HepG2 (cell line): ENCODE data around the gene ADGRD1. TPM values are rescaled to one million over a fixed set of nuclear protein-coding genes. Genes with fewer than 3 reads are reported as not detected.

Experiments used
- ATAC-seq: fragments of 200-7000 bp; cut with Tn5 transposase; 3 replicates; pipeline ENCODE4 v1.9.1; 2020; ENCODE audit warnings: mild to moderate bottlenecking, moderate library complexity
- BruUV-seq: library from RNA; stranded (reverse); fragments of 400-500 nt; replicated peaks from 2 replicates; lab custom pipeline; 2021; lab: Mats Ljungman, UMichigan
- CTCF ChIA-PET: fragments of 300-600 bp; formaldehyde crosslinking; extraction: SDS; loops from one replicate; lab custom pipeline; 2021; ENCODE audit warnings: low total read pairs, inconsistent platforms, low intra/inter-chr PET ratio; lab: Yijun Ruan, JAX
- POLR2A ChIA-PET: fragments of 350-600 bp; sonication (Branson Sonifier 250); formaldehyde crosslinking; loops from one replicate; lab custom pipeline; 2020; ENCODE audit warnings: antibody characterized with exemption, inconsistent platforms; lab: Yijun Ruan, JAX
- DNase-seq: peaks from one replicate; pipeline ENCODE4 v3.0.0-alpha.2; 2015; ENCODE audit warnings: low spot score
- FAIRE-seq: peaks from 3 replicates; lab custom pipeline; 2011; peaks lifted over from hg19 to GRCh38; lab: Jason Lieb, UNC
- H2AFZ ChIP-seq: one replicate; pipeline ENCODE4 v1.6.1; 2011; ENCODE audit warnings: low read length, inconsistent platforms
- H3K27ac ChIP-seq: fragments of 300-600 bp; 3 replicates; pipeline ENCODE4 v1.8.0; 2011; ENCODE audit warnings: mixed run types, mild to moderate bottlenecking, mixed read lengths, low read length, inconsistent platforms; ENCODE audit not compliant: insufficient read depth; ENCODE audit errors: extremely low read length
- H3K27me3 ChIP-seq, 2 experiments: fragments of 200-600 bp in 1 of 2; 2 replicates in 1 of 2; 3 replicates in 1 of 2; pipeline versions ENCODE4 v1.6.0 to v1.8.0; 2011; ENCODE audit warnings: low read length in 2 of 2, mild to moderate bottlenecking in 2 of 2, moderate library complexity in 2 of 2, inconsistent platforms in 1 of 2; ENCODE audit not compliant: insufficient read depth in 2 of 2, control insufficient read depth in 1 of 2
- H3K36me3 ChIP-seq, 2 experiments: fragments of 200-600 bp in 1 of 2; replicated peaks in 1 of 2; 2 replicates in 1 of 2; 3 replicates in 1 of 2; pipeline versions ENCODE4 v1.5.1 to v1.8.0; 2011; ENCODE audit warnings: low read length in 2 of 2, inconsistent platforms in 1 of 2; ENCODE audit not compliant: insufficient read depth in 2 of 2, control insufficient read depth in 1 of 2
- H3K4me1 ChIP-seq: 2 replicates; pipeline ENCODE4 v1.5.1; 2012; ENCODE audit warnings: low read length, inconsistent platforms; ENCODE audit not compliant: insufficient read depth
- H3K4me2 ChIP-seq: 2 replicates; pipeline ENCODE4 v1.6.0; 2011; ENCODE audit warnings: low read depth, low read length, inconsistent platforms
- H3K4me3 ChIP-seq, 3 experiments: fragments of 200-600 bp in 1 of 3; sonication (generic), shearing (Covaris generic) in 1 of 3; replicated peaks in 1 of 3; 2 replicates each; pipeline ENCODE4 v1.5.1; 2011 to 2016; ENCODE audit warnings: low read length in 3 of 3, inconsistent platforms in 2 of 3, low read depth in 2 of 3, mild to moderate bottlenecking in 2 of 3, control low read depth in 1 of 3, mixed read lengths in 1 of 3; ENCODE audit not compliant: insufficient read depth in 1 of 3
- H3K79me2 ChIP-seq: one replicate; pipeline ENCODE4 v1.6.1; 2011; ENCODE audit warnings: low read length, inconsistent platforms; ENCODE audit not compliant: insufficient read depth
- H3K9ac ChIP-seq: 2 replicates; pipeline ENCODE4 v1.6.0; 2011; ENCODE audit warnings: mild to moderate bottlenecking, low read depth, low read length, inconsistent platforms; ENCODE audit not compliant: insufficient read depth
- H3K9me3 ChIP-seq: 2 replicates; pipeline ENCODE4 v1.5.1; 2012; ENCODE audit warnings: mild to moderate bottlenecking, low read length
- H4K20me1 ChIP-seq: 2 replicates; pipeline ENCODE4 v1.6.0; 2011; ENCODE audit warnings: inconsistent platforms, mild to moderate bottlenecking, low read length, moderate library complexity; ENCODE audit not compliant: insufficient read depth
- BRD4 ChIP-seq: sonication (generic); formaldehyde crosslinking; IDR thresholded peaks from 2 replicates; pipeline ENCODE4 v1.4.0; 2020; ENCODE audit warnings: missing genetic modification reagents
- FOXO1 ChIP-seq: sonication (generic); formaldehyde crosslinking; IDR thresholded peaks from 2 replicates; pipeline ENCODE4 v1.4.0; 2020; ENCODE audit warnings: missing genetic modification reagents
- HDAC1 ChIP-seq: sonication (generic); formaldehyde crosslinking; IDR thresholded peaks from 2 replicates; pipeline ENCODE4 v1.5.1; 2020; ENCODE audit warnings: mild to moderate bottlenecking, missing genetic modification reagents
- HDAC2 ChIP-seq: sonication (generic); formaldehyde crosslinking; IDR thresholded peaks from 2 replicates; pipeline ENCODE4 v1.4.0; 2020; ENCODE audit warnings: missing genetic modification reagents
- HHEX ChIP-seq: IDR thresholded peaks from 2 replicates; pipeline ENCODE4 v1.6.1; 2016; ENCODE audit warnings: control low read depth
- HMG20B ChIP-seq: conservative IDR thresholded peaks from 2 replicates; pipeline ENCODE4 v1.6.1; 2016; ENCODE audit warnings: missing genetic modification reagents, missing compliant biosample characterization
- NFE2L1 ChIP-seq: sonication (generic); formaldehyde crosslinking; IDR thresholded peaks from 2 replicates; pipeline ENCODE4 v1.4.0; 2020; ENCODE audit warnings: missing genetic modification reagents, mild to moderate bottlenecking, borderline replicate concordance
- ZFX ChIP-seq: sonication (generic); formaldehyde crosslinking; IDR thresholded peaks from 2 replicates; pipeline ENCODE4 v1.4.0; 2020; ENCODE audit warnings: mild to moderate bottlenecking, low read depth, missing genetic modification reagents, moderate library complexity
- ZNF251 ChIP-seq: sonication (generic); formaldehyde crosslinking; IDR thresholded peaks from 2 replicates; pipeline ENCODE4 v1.9.0; 2021; ENCODE audit warnings: mild to moderate bottlenecking, missing genetic modification reagents
- ZNF337 ChIP-seq: sonication (generic); formaldehyde crosslinking; IDR thresholded peaks from 2 replicates; pipeline ENCODE4 v1.5.1; 2020; ENCODE audit warnings: missing genetic modification reagents, low read depth, mild to moderate bottlenecking, borderline replicate concordance
- ZNF557 ChIP-seq: sonication (generic); formaldehyde crosslinking; IDR thresholded peaks from 2 replicates; pipeline ENCODE4 v1.4.0; 2020; ENCODE audit warnings: missing genetic modification reagents
- ZNF720 ChIP-seq: sonication (generic); formaldehyde crosslinking; IDR thresholded peaks from 2 replicates; pipeline ENCODE4 v1.4.0; 2020; ENCODE audit warnings: missing genetic modification reagents
- ZNF724P ChIP-seq: sonication (generic); formaldehyde crosslinking; IDR thresholded peaks from 2 replicates; pipeline ENCODE4 v1.8.0; 2022; ENCODE audit warnings: missing genetic modification reagents, borderline replicate concordance
- ZNF776 ChIP-seq: sonication (generic); formaldehyde crosslinking; IDR thresholded peaks from 2 replicates; pipeline ENCODE4 v1.4.0; 2020; ENCODE audit warnings: mild to moderate bottlenecking, missing genetic modification reagents
- ZNF83 ChIP-seq: sonication (generic); formaldehyde crosslinking; IDR thresholded peaks from 2 replicates; pipeline ENCODE4 v1.4.0; 2020; ENCODE audit warnings: missing genetic modification reagents, mild to moderate bottlenecking, borderline replicate concordance
- WGBS: methylation state at CpG from one replicate; pipeline ENCODE4 v1.1.6; 2017; ENCODE audit warnings: low lambda C conversion rate; 5-methylcytosine and 5-hydroxymethylcytosine counted together
- in situ Hi-C: cut with HindIII; loops from 2 replicates; pipeline ENCODE4 v1.10.0; 2017; ENCODE audit warnings: low pct_unique_long_range_greater_than_20kb; ENCODE audit not compliant: extremely low pct_ligation_motif_present
- intact Hi-C: fragments of 100-400 bp; cut with micrococcal nuclease; formaldehyde crosslinking; loops from one replicate; pipeline ENCODE4 v1.10.0; 2022; ENCODE audit not compliant: unreplicated experiment
- polyA plus RNA-seq, 8 experiments: library from polyadenylated mRNA; depleted of rRNA in 3 of 8; stranded (reverse) in 7 of 8; unstranded in 1 of 8; fragments of >200 nt; fragmentation: Illumina TruSeq in 4 of 8; extraction: Trizol in 4 of 8; gene quantifications; 2 replicates each; pipeline versions ENCODE4 v1.2.1 to v1.2.3, GENCODE V29; 2011 to 2016; ENCODE audit warnings: low read depth in 4 of 8, missing spikeins in 1 of 8, mixed read lengths in 1 of 8; ENCODE audit not compliant: insufficient read depth in 1 of 8
- total RNA-seq, 5 experiments: library from RNA; depleted of rRNA; stranded (reverse); fragments of >200 nt; fragmentation: Illumina TruSeq; extraction: Trizol; gene quantifications; 2 replicates each; pipeline ENCODE4 v1.2.3, GENCODE V29; 2016; ENCODE audit warnings: low read depth in 1 of 5
- TF ChIP-seq, protein P1 (sequence below): sonication (generic); formaldehyde crosslinking; IDR thresholded peaks from 2 replicates; pipeline ENCODE4 v1.5.1; 2020; ENCODE audit warnings: mild to moderate bottlenecking, missing genetic modification reagents
- TF ChIP-seq, protein P2 (sequence below): sonication (generic); formaldehyde crosslinking; IDR thresholded peaks from 2 replicates; pipeline ENCODE4 v1.4.0; 2020; ENCODE audit warnings: mild to moderate bottlenecking, missing genetic modification reagents

Gene ADGRD1
- total and polyA plus RNA-seq, 2 of the 13 experiments (the other 11 are each of a cell fraction or from before 2014, with no cell fraction given): 0.46 to 12.4 TPM

DNA sequence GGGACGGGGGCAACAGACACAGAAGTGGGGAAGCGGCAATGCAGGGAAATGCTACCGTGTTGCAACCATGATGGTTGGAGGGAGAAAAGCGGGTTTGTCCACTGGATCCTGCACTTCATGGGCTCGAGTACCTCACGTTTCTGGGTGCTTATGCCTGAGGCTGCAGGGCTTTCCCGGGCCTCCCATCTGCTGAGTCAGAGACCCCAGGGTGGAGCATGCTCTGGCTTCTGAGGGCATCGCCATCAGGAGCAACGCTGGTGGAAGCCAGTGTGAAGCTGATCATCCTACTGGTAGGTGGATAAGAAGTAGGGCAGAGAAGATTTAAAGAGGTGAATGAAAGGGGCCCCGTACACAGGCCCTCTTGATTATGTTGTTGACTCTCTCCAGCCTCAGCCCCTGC is 5.0 kb upstream of the ADGRD1 start:
- ATAC-seq (no peak), FAIRE-seq (no peak), DNase-seq (no peak)
- Histone ChIP-seq H3K36me3 (no peaks in the 10 kb centered on the region), H3K79me2 (no peaks in the 10 kb centered on the region), H3K4me2 (no peak overlapping the region), H3K9me3 (peaks cover 14% of the 10 kb centered on the region), H3K27ac (no peak overlapping the region), H4K20me1 (no peaks in the 10 kb centered on the region), H3K27me3 (peaks cover 0 to 3% of the 10 kb centered on the region in 2 experiments; a peak in 2 of 5 replicates), H3K4me3 (no peak overlapping the region), H2AFZ (no peak overlapping the region), H3K9ac (no peak overlapping the region)
- in situ Hi-C loops: no loop called here
- WGBS: 57% methylated on average over 10 of the region's 10 CpGs
- ChIA-PET POLR2A (no interaction called here), CTCF (no interaction called here)
- TF ChIP-seq HHEX (CRISPR knock-in tag) (no peak), ZNF724P (CRISPR knock-in tag) (no peak), ZNF251 (CRISPR knock-in tag) (no peak), HMG20B (no peak)
- TF ChIP-seq, all 625 proteins: peak for 0
- BruUV-seq: no TSS peak
- intact Hi-C loops: no loop called here
- peaks cover 50% of the 10 kb centered on the region for H3K4me1 ChIP-seq

DNA sequence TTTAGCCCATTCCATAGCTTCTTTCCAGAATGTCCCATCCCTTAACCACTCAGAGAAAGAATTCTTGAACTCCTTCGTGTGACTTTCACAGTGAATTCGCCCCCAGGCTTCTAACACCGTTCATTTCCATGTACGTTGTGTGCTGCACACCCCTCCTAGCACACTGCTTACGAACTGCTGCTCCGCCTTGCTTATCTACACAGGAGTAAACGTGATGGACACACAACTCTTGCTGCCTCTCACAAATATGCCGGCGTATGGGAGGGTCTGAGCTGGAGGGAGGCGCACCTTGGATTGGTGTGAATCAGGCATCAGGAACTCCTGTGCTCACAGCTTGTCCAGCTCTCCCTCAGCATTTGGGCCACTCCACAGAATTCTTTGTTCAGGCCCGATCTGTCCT is 3.9 kb upstream of the ADGRD1 start:
- no peak overlapping the region for H3K27ac ChIP-seq
- H3K4me1 ChIP-seq: peaks cover 51% of the 10 kb centered on the region
- ChIA-PET POLR2A (no interaction called here), CTCF (no interaction called here)
- H3K27me3 ChIP-seq: peaks cover 0 to 3% of the 10 kb centered on the region in 2 experiments; a peak in 2 of 5 replicates
- H3K4me2 ChIP-seq: no peak overlapping the region
- H3K9me3 ChIP-seq: peaks cover 9% of the 10 kb centered on the region
- H3K36me3 ChIP-seq: no peaks in the 10 kb centered on the region
- H2AFZ ChIP-seq: no peak overlapping the region
- FAIRE-seq (no peak), ATAC-seq (no peak), DNase-seq (no peak)
- WGBS: 83% methylated on average over 10 of the region's 11 CpGs
- in situ Hi-C loops (no loop called here), intact Hi-C loops (no loop called here)
- BruUV-seq: no TSS peak
- H4K20me1 ChIP-seq: no peaks in the 10 kb centered on the region
- no peak overlapping the region for H3K9ac ChIP-seq
- no peak overlapping the region for H3K4me3 ChIP-seq
- no peaks in the 10 kb centered on the region for H3K79me2 ChIP-seq
- TF ChIP-seq ZFX (no peak), HDAC2 (CRISPR knock-in tag) (no peak), ZNF337 (no peak), NFE2L1 (CRISPR knock-in tag) (no peak), ZNF557 (no peak), FOXO1 (CRISPR knock-in tag) (no peak), ZNF83 (CRISPR knock-in tag) (no peak), ZNF776 (CRISPR knock-in tag) (no peak), ZNF720 (CRISPR knock-in tag) (no peak), HDAC1 (CRISPR knock-in tag) (no peak), BRD4 (CRISPR knock-in tag) (no peak)
- TF ChIP-seq, protein P1, sequence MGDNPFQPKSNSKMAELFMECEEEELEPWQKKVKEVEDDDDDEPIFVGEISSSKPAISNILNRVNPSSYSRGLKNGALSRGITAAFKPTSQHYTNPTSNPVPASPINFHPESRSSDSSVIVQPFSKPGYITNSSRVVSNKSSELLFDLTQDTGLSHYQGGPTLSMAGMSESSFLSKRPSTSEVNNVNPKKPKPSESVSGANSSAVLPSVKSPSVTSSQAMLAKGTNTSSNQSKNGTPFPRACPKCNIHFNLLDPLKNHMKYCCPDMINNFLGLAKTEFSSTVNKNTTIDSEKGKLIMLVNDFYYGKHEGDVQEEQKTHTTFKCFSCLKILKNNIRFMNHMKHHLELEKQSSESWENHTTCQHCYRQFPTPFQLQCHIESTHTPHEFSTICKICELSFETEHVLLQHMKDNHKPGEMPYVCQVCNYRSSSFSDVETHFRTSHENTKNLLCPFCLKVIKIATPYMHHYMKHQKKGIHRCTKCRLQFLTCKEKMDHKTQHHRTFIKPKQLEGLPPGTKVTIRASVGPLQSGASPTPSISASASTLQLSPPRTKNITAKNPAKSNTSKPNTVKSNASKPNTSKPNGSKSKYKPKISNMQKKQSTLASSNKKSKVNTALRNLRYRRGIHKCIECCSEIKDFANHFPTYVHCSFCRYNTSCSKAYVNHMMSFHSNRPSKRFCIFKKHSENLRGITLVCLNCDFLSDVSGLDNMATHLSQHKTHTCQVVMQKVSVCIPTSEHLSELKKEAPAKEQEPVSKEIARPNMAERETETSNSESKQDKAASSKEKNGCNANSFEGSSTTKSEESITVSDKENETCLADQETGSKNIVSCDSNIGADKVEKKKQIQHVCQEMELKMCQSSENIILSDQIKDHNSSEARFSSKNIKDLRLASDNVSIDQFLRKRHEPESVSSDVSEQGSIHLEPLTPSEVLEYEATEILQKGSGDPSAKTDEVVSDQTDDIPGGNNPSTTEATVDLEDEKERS (CRISPR knock-in tag): no peak
- TF ChIP-seq, protein P2, sequence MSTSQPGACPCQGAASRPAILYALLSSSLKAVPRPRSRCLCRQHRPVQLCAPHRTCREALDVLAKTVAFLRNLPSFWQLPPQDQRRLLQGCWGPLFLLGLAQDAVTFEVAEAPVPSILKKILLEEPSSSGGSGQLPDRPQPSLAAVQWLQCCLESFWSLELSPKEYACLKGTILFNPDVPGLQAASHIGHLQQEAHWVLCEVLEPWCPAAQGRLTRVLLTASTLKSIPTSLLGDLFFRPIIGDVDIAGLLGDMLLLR: no peak
